Glutamatergic neuron (in vitro differentiated cells): Measurements from ENCODE around the gene UGT1A1. TPM values are rescaled to one million over a fixed set of nuclear protein-coding genes. Genes with fewer than 3 reads are reported as not detected.

Experiments
- total RNA-seq: library from RNA; stranded (reverse); fragmentation: NEBNext Ultra II Directional; extraction: Animal tissue kit (Norgen Biotek cat#: 25700); gene quantifications from one replicate; pipeline ENCODE4 v1.2.1, GENCODE V29; 2021; ENCODE audit not compliant: unreplicated experiment

UGT1A1 gene
- total RNA-seq, 1 donor from 2014 or later = not detected

Other genes starting within 250 kb of the UGT1A1 start
- gene USP40, start 193.5 kb upstream of the UGT1A1 start, total RNA-seq = 21.8 TPM
- gene UGT1A8, start 142.6 kb upstream of the UGT1A1 start, total RNA-seq = not detected
- gene UGT1A10, start 123.8 kb upstream of the UGT1A1 start, total RNA-seq = not detected
- not detected for gene UGT1A9, start 88.4 kb upstream of the UGT1A1 start, total RNA-seq
- not detected for gene UGT1A7, start 78.4 kb upstream of the UGT1A1 start, total RNA-seq
- gene UGT1A6, start 67.4 kb upstream of the UGT1A1 start, total RNA-seq = not detected
- gene UGT1A5, start 47.4 kb upstream of the UGT1A1 start, total RNA-seq = not detected
- not detected for gene UGT1A4, start 41.5 kb upstream of the UGT1A1 start, total RNA-seq
- gene UGT1A3, start 31.2 kb upstream of the UGT1A1 start, total RNA-seq = not detected
- not detected for gene MROH2A, start 18.1 kb downstream of the UGT1A1 start, total RNA-seq
- 6.9 TPM for gene HJURP, start 94.3 kb downstream of the UGT1A1 start, total RNA-seq
- gene TRPM8, start 157.1 kb downstream of the UGT1A1 start, total RNA-seq = not detected